Stimulated activated CD8-positive, alpha-beta memory T cell treated with anti-CD3 and anti-CD28 coated beads, Interleukin-12 subunit alpha, Interleukin-12 subunit beta, amount 100 ng/mL, for 24 hours (primary cell): ENCODE data around the gene YAE1.

Source experiments
- DNase-seq: peaks from one replicate; pipeline ENCODE4 v3.0.0-alpha.2; 2020; ENCODE audit errors: extremely low read depth

Gene YAE1

GRCh38 chr7:39606941-39607340 is 40.7 kb downstream of the YAE1 start:
- DNase-seq: no peak

- DNase-seq: no peak
These were observed 41.7 kb downstream of the YAE1 start for GRCh38 chr7:39607865-39608264.

GRCh38 chr7:39608278-39608677 is 42.1 kb downstream of the YAE1 start:
- no peak for DNase-seq

GRCh38 chr7:39609113-39609934 is 43.1 kb downstream of the YAE1 start:
- no peak for DNase-seq

- DNase-seq: no peak
These were observed 43.7 kb downstream of the YAE1 start for GRCh38 chr7:39609935-39610263.

GRCh38 chr7:39613577-39613976 is 47.4 kb downstream of the YAE1 start:
- DNase-seq: no peak

- DNase-seq: no peak
These were observed 48.1 kb downstream of the YAE1 start for GRCh38 chr7:39614299-39614698.

GRCh38 chr7:39615350-39615975 is 49.3 kb downstream of the YAE1 start:
- DNase-seq: no peak

GRCh38 chr7:39616138-39616537 is 49.9 kb downstream of the YAE1 start:
- DNase-seq: no peak

- no peak for DNase-seq
These were observed 50.8 kb downstream of the YAE1 start for GRCh38 chr7:39617005-39617404.

- no peak for DNase-seq
These were observed 52.7 kb downstream of the YAE1 start for GRCh38 chr7:39618868-39619267.

- DNase-seq: no peak
These were observed 54.3 kb downstream of the YAE1 start for GRCh38 chr7:39620486-39620885.

- DNase-seq: no peak
These were observed 55.1 kb downstream of the YAE1 start for GRCh38 chr7:39621261-39621660.

- DNase-seq: no peak
These were observed 55.7 kb downstream of the YAE1 start for GRCh38 chr7:39621784-39622411.
